Lower leg skin (tissue), 4 donors: ENCODE results near the gene SLC7A10. TPM values are rescaled to one million over a fixed set of nuclear protein-coding genes. Genes with fewer than 3 reads are reported as not detected.
"Not testable (repeated sequence)": the region's sequence is repeated elsewhere in the genome, so short reads cannot be mapped to it uniquely, and the experiment has no call there.

Source experiments
- DNase-seq, 2 donors: peaks; one replicate each; pipeline ENCODE4 v3.0.0-alpha.2; 2019; ENCODE audit warnings: low spot score in 2 of 2
- H3K4me3 ChIP-seq: fragments of 200-600 bp; sonication (generic); 2 replicates; pipeline ENCODE4 v1.5.1; 2017; ENCODE audit warnings: mild to moderate bottlenecking, low read depth; ENCODE audit not compliant: poor library complexity, severe bottlenecking
- CTCF ChIP-seq, 3 donors: fragments of 450-650 bp; IDR thresholded peaks; one replicate each; pipeline ENCODE4 v1.5.1; 2016; ENCODE audit warnings: antibody characterized with exemption in 3 of 3, mild to moderate bottlenecking in 3 of 3, moderate library complexity in 2 of 3
- POLR2A ChIP-seq, 2 donors: fragments of 450-650 bp; IDR thresholded peaks; one replicate each; pipeline ENCODE4 v1.6.1; 2016 to 2017; ENCODE audit warnings: antibody characterized with exemption in 2 of 2, mild to moderate bottlenecking in 1 of 2, moderate library complexity in 1 of 2
- WGBS, 2 donors: methylation state at CpG; one replicate each; pipeline ENCODE4 v1.1.5; 2018; 5-methylcytosine and 5-hydroxymethylcytosine counted together
- intact Hi-C: fragments of 100-400 bp; cut with DNase I; formaldehyde crosslinking; loops from one replicate; pipeline ENCODE4 v1.15.0; 2023; ENCODE audit warnings: low total_unique reads
- total RNA-seq, 4 donors: library from RNA; depleted of rRNA; stranded (reverse); fragments of >200 nt; gene quantifications; one replicate each; pipeline ENCODE4 v1.1.0, GENCODE V29; 2016

The SLC7A10 gene
- total RNA-seq, 4 donors from 2014 or later = 0.62 TPM; not detected in 3

- WGBS, 2 donors = 58 to 67% methylated on average over 15 to 18 of the region's 18 CpGs
- no peak overlapping the region for H3K4me3 ChIP-seq
- TF ChIP-seq POLR2A (IDR thresholded peaks at IDR 0.05) (no peak), CTCF (IDR thresholded peaks at IDR 0.05) (no peak)
- intact Hi-C loops = no loop called here
- no peak for DNase-seq
Measured at GRCh38 chr19:33224694-33225457, 774 bp downstream of the SLC7A10 start.

- H3K4me3 ChIP-seq, DNase-seq, intact Hi-C loops: not testable (repeated sequence)
- WGBS, 2 donors = 88 to 95% methylated on average over 2 of the region's 2 CpGs
Measured at GRCh38 chr19:33222255-33222654, 3.4 kb downstream of the SLC7A10 start.

DNA sequence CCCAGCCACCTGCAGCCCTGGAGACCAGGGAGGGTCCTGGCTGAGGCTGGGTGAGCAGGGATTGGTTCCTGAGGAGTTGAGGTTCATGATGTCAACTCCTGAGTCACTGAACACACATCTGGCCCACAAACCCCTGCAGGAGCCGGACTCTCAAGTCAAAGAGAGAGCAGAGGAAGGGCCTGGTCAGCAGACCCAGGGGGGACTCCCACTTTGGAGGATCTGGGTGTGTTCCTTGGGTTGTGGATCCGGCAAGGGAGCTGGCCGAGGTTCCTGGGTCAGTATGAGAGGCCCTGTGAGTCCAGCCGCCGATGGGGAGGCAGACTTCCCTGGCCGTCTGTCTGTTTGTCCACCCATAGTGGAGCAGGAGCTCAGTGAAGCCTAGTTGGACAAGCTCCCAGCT, 4.0 kb downstream of the SLC7A10 start:
- no peak for TF ChIP-seq CTCF (IDR thresholded peaks at IDR 0.05)
- DNase-seq = no peak
- no peak overlapping the region for H3K4me3 ChIP-seq
- WGBS, 2 donors = 78 to 86% methylated on average over 5 of the region's 6 CpGs
- intact Hi-C loops = no loop called here

DNA sequence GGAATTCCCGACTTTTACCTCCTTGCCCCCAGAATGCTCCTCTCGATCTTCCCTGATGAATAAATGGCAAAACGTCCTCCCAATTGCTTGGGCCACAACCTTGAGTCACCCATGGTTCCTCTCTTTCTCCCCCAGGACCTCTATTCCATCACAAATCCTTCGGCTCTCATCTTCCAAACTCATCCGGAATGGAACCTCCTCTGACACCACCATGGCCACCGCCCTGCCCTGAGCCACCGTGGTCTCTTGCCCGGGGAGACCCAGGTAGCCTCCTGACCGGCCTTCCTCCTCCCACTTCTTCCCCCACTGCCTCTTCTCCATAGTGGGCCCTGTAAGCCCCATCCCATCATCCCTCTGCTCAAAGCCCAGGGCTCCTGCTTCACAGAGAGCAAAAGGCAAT, 4.9 kb downstream of the SLC7A10 start:
- intact Hi-C loops = no loop called here
- WGBS, 2 donors = 85% methylated on average over 9 of the region's 9 CpGs
- DNase-seq = no peak
- TF ChIP-seq POLR2A (IDR thresholded peaks at IDR 0.05) (no peak), CTCF (IDR thresholded peaks at IDR 0.05) (no peak)
- no peak overlapping the region for H3K4me3 ChIP-seq

DNA sequence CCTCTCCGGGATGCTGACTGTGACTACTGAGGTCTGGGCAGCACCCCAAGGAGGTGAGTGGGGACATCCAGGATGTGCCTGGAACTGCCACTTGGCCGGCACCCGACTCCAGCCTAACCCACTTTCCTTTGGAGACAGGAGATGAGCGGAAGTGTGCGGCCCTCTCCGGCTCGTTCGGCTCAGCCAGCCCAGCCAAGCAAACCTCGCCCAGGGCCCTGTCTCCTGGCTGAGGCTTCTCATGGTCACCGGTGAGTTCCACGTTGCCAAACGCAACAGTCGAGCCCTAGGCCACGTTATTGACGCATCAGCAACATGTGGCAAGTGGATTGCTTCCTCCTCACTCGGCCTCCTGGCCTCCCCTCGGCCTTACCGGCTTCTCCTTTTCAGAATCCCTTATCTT, 5.5 kb downstream of the SLC7A10 start:
- H3K4me3 ChIP-seq = no peak overlapping the region
- intact Hi-C loops = no loop called here
- WGBS, 2 donors = 81 to 84% methylated on average over 16 to 18 of the region's 18 CpGs
- DNase-seq = no peak
- TF ChIP-seq CTCF (IDR thresholded peaks at IDR 0.05) = no peak

- TF ChIP-seq CTCF (IDR thresholded peaks at IDR 0.05) (no peak), POLR2A (IDR thresholded peaks at IDR 0.05) (no peak)
- intact Hi-C loops = no loop called here
- no peak overlapping the region for H3K4me3 ChIP-seq
- DNase-seq = no peak
- 69 to 82% methylated on average over 9 to 12 of the region's 12 CpGs for WGBS, 2 donors
Measured at GRCh38 chr19:33219261-33219815, 6.3 kb downstream of the SLC7A10 start.
